Stimulated activated CD4-positive, alpha-beta T cell treated with anti-CD3 and anti-CD28 coated beads, Interleukin-15, amount 100 ng/mL, for 1 hour (primary cell): Measurements from ENCODE around the gene AK2.
A peak's percentile ranks its signal among the peaks of the same experiment; 100 is the strongest.
"Not testable (repeated sequence)": the region's sequence is repeated elsewhere in the genome, so short reads cannot be mapped to it uniquely, and the experiment has no call there.

Experiments
- DNase-seq, 2 donors: peaks; one replicate each; pipeline ENCODE4 v3.0.0-alpha.2; 2020; ENCODE audit warnings: low read depth in 1 of 2, low spot score in 1 of 2

Gene AK2

DNA sequence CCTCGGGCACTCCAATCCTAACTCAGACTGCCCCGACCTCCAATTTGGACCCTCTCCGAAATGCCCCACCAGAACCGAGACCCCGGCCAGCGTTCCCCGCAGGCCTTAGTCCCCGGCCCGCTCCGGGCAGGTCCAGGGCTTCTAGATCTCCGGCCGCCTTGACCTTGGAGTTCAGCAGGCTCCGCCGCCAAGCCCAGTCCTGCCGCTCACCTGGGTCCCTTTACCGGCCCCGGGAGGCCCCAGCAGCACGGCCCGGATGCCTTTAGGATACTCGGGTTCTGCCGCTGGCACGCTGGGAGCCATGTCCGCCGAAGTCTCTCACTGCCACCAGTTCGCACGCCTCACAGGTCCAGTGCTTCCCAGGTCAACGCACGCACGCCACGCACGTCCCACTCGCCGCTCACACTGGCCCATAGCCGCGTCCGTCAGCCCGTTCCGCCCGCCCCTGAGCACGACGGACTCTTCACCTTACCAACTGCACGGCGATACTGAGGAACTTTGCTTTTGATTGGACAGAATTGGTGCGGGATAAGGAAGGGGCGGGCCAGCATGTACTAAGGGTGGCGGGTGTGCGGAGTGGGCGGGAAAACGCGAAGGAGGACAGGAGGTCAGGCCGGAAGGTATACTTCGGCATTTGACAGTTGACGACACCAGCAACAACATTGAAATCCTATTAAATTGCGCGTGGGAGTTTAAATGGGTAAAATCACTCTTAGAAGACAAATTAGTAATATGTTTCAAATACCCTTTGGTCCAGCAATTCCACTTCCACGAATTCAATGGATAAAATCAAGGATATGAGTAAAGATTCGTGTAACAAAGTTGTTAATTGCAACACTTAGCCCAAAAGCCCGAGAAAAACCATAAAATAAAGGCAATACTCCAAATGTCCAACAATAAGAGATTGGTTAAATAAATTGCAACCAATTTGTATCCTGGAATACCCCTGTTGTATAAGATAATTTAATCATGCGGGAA is at the start of gene AK2:
Gene AK2 (minus strand): TSS at position 358 of the 978 bp plus-strand sequence. CDS start 55 bp downstream, at position 303.
- DNase-seq: peak; percentile 78 to 85

DNA sequence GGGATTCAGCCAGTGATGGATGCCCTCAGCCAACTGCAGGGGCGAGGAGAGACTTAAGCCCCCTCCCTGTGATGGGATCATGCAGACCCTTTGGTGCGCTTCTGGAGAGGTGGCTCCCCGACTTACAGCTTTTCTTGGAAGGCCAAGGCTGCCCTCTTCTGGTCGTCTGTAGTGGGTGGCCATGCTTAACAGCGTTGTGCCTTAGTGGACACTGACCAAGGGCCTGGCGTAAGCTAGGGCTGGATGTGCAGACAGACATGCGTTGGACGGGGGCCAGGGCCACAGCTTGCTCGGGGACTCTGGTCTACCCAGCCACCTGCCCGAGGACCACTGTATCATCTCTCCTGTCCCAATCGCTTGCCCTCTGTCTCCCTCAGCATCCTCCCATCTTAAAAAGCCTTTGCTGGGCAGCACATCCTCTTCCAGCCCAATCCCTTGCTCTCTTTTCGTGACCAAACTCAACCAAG is 49.7 kb upstream of the AK2 start:
- peak in 1 of 2 donors; percentile 16 for DNase-seq

- no peak for DNase-seq
Measured at GRCh38 chr1:33085332-33085731, 48.6 kb upstream of the AK2 start.

GRCh38 chr1:33082575-33083108 is 46.0 kb upstream of the AK2 start:
- no peak for DNase-seq

DNA sequence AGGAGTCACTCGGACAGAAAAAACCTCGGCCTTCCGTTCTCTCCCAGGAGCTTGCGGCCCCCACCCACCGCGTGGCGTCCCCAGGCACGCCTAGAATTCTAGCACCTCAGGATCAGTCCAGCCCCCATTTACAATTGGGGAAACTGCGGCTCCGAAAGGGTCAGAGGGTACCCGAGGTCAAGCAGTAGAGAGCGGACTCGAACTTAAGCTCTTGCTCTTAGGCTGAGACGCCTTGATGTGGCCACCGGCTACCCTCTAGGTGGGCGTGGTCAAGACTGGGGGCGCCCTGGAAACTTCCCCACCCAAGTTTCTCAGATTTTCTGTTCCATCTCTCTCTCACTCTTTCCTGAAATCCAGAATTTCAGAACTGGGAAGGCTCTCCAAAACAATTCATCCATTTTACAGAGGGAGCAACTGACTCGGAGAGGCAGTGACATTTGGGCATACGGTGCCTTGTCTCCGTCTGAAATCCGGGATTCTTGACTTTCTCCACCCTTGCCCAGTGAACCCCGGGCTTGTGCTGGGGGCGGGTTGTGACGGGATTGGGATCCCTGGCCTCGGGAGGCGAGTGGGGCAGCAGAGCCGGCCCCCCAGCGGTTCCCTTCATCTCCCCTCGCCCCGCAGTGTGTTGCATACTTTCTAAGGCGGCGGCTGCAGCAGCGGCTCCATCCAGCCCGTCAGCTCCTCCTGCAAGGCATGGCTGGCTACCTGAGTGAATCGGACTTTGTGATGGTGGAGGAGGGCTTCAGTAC is 45.0 kb upstream of the AK2 start:
- DNase-seq: no peak

DNA sequence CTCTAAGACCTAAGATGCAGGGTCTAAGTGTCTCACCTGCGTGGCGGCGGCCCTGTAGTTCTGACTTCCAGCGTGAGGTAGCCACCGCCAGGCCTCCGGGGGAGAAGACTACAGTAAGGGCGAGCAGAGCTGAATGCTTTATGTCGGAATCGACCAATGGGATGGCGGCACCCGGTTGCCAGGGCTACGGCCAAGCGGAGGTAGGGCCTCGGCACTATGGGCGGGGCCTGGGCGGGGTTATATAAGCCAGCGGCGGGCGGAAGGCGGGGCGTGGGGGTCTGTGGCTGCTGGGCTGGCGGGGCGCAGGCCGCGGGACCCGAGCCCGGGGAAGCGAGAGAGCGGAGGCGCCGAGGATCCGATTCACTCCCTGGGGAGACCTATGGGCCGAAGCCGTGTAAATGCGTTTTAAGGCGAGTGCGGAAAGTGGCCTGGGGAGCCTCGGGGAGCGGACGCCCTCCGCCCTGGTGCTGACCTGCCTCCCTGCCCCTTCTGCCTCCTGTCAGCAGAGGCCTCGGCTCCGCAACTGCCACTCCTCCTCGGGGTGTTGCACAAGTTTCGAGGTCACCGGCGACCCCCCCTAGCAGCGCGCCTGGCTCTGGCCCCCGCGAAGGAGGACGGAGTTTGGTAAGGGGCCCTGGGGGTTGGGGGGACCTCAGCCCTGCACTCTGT is 44.3 kb upstream of the AK2 start, which contains the start of gene AZIN2:
Gene AZIN2 (plus strand): TSS at position 269 of the 669 bp plus-strand sequence. CDS start 1,097 bp downstream, outside the sequence.
- peak; percentile 95 to 98 for DNase-seq

- DNase-seq: no peak
Measured at GRCh38 chr1:33080373-33080772, 43.7 kb upstream of the AK2 start.

- DNase-seq: no peak
Measured at GRCh38 chr1:33078030-33078591, 41.4 kb upstream of the AK2 start.

DNA sequence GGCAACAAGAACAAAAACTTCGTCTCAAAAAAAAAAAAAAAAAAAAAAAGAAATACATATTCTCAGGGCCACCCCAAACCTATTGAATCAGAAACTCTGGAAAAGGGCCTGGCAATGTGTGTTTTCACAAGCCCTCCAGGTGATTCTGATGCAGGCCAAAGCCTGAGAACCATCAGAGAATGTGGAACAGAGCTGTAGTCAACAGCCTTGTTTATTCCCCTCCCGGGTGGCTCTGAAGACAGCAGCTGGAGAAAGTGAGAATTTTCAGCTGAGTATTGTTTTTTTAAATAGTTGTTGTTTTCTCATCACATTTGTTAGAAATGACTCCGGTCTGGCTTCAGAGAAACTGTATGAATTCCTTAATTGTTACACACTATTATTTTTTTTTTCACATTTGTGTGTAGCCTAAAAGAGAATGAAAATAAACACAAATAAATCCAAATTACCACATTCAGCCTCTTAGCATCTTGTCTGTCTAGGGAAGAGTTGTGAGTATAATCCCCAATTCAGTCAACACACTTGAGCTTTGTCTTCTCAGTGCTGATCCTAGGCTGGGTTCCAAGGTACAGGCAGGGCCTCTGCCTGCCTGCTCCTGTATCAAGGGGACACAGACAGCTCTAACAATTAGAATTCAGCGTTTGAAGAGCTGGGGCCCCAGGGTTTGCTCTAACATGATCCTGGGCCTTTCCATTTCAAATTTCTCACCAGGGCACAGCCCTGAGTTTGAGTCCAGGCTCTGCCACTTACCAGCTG is 37.7 kb upstream of the AK2 start:
- DNase-seq: no peak

- DNase-seq: no peak
Measured at GRCh38 chr1:33072707-33073106, 36.0 kb upstream of the AK2 start.

GRCh38 chr1:33070628-33071027 is 33.9 kb upstream of the AK2 start:
- no peak for DNase-seq

DNA sequence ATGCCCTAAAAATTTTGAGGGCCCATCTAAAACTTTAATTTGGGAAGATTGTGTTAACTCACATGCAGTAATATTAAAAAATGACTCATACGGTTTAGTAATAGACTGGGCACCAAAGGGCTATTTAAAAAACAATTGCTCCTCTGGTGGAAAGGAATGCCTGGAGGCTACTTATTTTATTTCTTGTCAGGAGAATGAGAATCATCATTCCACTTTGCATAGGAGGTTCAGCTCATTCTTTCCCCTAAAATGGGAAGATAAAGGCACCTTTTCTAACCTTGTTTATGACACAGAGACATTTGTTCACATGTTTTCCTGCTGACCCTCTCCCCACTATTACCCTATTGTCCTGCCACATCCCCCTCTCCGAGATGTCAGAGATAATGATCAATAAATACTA is 31.4 kb upstream of the AK2 start:
- DNase-seq: not testable (repeated sequence)

DNA sequence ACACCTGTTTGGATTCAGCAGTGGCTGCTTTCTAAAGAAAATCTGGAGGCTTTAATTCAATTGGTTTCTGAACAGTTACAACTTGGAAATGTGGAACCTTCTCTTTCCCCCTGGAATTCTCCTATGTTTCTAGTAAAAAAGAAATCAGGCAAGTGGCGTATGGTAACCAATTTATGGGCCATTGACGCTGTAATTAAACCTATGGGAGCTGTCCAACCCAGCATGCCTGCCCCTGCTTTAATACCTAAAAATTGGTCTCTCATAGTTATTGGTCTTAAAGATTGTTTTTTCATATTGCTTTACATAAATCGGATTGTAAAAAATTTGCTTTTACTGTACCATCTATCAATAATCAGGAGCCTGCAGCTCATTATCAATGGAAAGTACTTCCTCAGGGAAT is 29.8 kb upstream of the AK2 start:
- not testable (repeated sequence) for DNase-seq

DNA sequence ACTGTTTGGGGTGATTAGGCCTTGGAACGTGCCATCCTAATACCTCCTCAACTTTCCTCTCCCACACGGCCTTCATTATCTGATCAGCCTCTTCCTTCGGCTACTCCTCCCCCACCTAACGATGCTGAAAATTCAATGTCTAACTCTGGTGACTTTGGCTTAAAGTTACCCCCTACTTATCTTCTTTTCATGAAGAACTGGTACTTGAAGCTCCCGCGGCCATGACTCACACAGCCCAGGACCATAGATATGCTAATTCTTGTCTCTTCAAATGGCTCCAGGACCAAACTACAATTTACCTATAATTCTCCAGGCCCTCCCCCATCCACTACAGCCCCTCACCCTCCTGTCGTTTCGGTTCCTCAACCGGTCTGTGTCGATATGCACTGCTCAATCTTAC is 28.6 kb upstream of the AK2 start:
- DNase-seq: no peak

GRCh38 chr1:33064284-33064683 is 27.6 kb upstream of the AK2 start:
- DNase-seq: not testable (repeated sequence)

GRCh38 chr1:33061834-33062233 is 25.2 kb upstream of the AK2 start:
- no peak for DNase-seq

DNA sequence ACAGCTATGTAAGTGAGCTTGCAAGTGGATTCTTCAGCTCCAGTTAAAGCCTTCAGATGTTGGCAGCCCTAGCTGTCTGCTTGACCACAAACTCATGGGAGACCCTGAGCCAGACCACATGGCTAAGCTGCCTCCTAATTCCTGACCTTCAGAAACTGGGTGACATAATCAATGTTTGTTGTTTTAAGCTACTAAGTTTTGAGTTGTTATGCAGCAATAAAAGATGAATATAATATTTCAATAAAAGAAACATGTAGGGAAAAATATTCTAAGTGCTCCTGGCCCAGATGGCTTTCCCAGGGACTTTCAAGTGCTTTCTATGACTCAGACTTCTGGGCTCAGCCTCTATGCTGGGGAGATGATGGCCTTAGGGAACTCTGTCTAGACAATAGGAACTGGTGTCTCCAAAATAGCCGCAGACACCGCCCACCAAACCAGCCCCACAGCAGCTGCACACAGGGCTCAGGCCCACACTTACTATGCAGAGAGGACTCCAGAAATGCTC is 23.9 kb upstream of the AK2 start:
- no peak for DNase-seq

DNA sequence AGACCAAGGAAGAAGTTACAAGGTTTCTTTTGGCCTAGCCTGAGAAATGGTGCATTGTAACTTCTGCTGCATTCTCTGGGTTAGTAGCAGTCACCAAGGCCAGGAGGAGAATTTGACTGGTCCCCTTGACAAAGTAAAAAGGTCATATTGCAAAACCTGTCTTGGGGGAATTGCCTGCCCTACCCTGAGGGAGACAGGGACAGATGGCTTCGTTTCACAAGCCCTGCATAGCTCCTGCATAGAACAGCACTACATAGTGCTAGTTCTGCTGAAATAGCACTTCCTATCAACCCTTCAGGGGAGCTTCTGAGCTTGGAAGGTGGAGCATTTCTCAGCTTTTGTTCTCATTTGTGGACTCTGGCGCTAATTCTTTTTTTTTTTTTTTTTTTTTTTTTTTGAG is 20.4 kb upstream of the AK2 start:
- no peak for DNase-seq

GRCh38 chr1:33056426-33056825 is 19.7 kb upstream of the AK2 start:
- no peak for DNase-seq
